H1 (cell line): ENCODE data around the gene BCAS1. TPM values are rescaled to one million over a fixed set of nuclear protein-coding genes. Genes with fewer than 3 reads are reported as not detected.

ENCODE experiments used
- CTCF ChIA-PET: fragments of 300-600 bp; sonication (Branson Sonifier 250); formaldehyde crosslinking; loops from one replicate; lab custom pipeline; 2021; ENCODE audit not compliant: partially characterized antibody; lab: Charles Lee
- POLR2A ChIA-PET: fragments of 300-600 bp; sonication (Branson Sonifier 250); formaldehyde crosslinking; loops from one replicate; lab custom pipeline; 2021; ENCODE audit warnings: inconsistent platforms; ENCODE audit not compliant: partially characterized antibody; lab: Charles Lee
- DNase-seq, 2 experiments: peaks; one replicate each; pipeline versions ENCODE4 v3.0.0 to v3.0.0-alpha.2; 2010 to 2022; ENCODE audit warnings: low spot score in 2 of 2, low read depth in 1 of 2, mixed read lengths in 1 of 2
- FAIRE-seq: peaks from 2 replicates; lab custom pipeline; 2011; peaks lifted over from hg19 to GRCh38; lab: Jason Lieb, UNC
- H2AFZ ChIP-seq: 2 replicates; pipeline ENCODE4 v1.8.1; 2012; ENCODE audit warnings: low read length, inconsistent platforms
- H2AK5ac ChIP-seq: 2 replicates; pipeline ENCODE4 v1.6.1; 2013; ENCODE audit warnings: low read depth, low read length
- H2BK120ac ChIP-seq: replicated peaks from 2 replicates; pipeline ENCODE3; 2013; ENCODE audit warnings: low read depth, low read length, inconsistent platforms
- H2BK12ac ChIP-seq: 2 replicates; pipeline ENCODE4 v1.6.1; 2013; ENCODE audit warnings: low read depth, low read length
- H2BK15ac ChIP-seq: 2 replicates; pipeline ENCODE4 v1.6.1; 2013; ENCODE audit warnings: low read length
- H2BK20ac ChIP-seq: 2 replicates; pipeline ENCODE4 v1.6.1; 2013; ENCODE audit warnings: low read length
- H2BK5ac ChIP-seq: 2 replicates; pipeline ENCODE4 v1.6.1; 2013; ENCODE audit warnings: low read depth, low read length
- H3K14ac ChIP-seq: 2 replicates; pipeline ENCODE4 v1.6.1; 2013; ENCODE audit warnings: inconsistent platforms; ENCODE audit not compliant: insufficient read length
- H3K18ac ChIP-seq: 2 replicates; pipeline ENCODE4 v1.6.1; 2013; ENCODE audit warnings: low read length; ENCODE audit errors: extremely low read depth
- H3K23ac ChIP-seq: 2 replicates; pipeline ENCODE4 v1.6.1; 2013; ENCODE audit warnings: inconsistent platforms; ENCODE audit not compliant: insufficient read length
- H3K23me2 ChIP-seq: 2 replicates; pipeline ENCODE4 v1.6.1; 2013; ENCODE audit warnings: low read depth, low read length
- H3K27ac ChIP-seq: 2 replicates; pipeline ENCODE4 v1.6.1; 2011; ENCODE audit warnings: low read depth, low read length, inconsistent platforms
- H3K27me3 ChIP-seq, 4 experiments: replicated peaks in 1 of 4; 1 replicate in 1 of 4; 2 replicates in 3 of 4; pipeline versions ENCODE4 v1.6.1 to v1.8.1; 2011 to 2013; ENCODE audit warnings: low read length in 3 of 4, mild to moderate bottlenecking in 3 of 4, inconsistent platforms in 2 of 4, mixed read lengths in 2 of 4, moderate library complexity in 1 of 4; ENCODE audit not compliant: control insufficient read depth in 3 of 4, insufficient read depth in 3 of 4; ENCODE audit errors: extremely low read depth in 1 of 4
- H3K36me3 ChIP-seq, 4 experiments: 2 replicates each; pipeline versions ENCODE4 v1.6.1 to v1.8.1; 2011 to 2013; ENCODE audit warnings: mild to moderate bottlenecking in 4 of 4, low read length in 3 of 4, moderate library complexity in 2 of 4, control low read depth in 1 of 4, inconsistent platforms in 1 of 4; ENCODE audit not compliant: insufficient read depth in 4 of 4, control insufficient read depth in 2 of 4
- H3K4ac ChIP-seq: replicated peaks from 2 replicates; pipeline ENCODE3; 2013; ENCODE audit warnings: low read length, low read depth, mixed read lengths, inconsistent platforms; ENCODE audit not compliant: insufficient read length
- H3K4me1 ChIP-seq, 4 experiments: replicated peaks in 1 of 4; 1 replicate in 1 of 4; 2 replicates in 3 of 4; pipeline versions ENCODE4 v1.6.1 to v1.8.1; 2011 to 2013; ENCODE audit warnings: low read length in 3 of 4, inconsistent platforms in 2 of 4, mixed read lengths in 1 of 4; ENCODE audit not compliant: insufficient read depth in 4 of 4, control insufficient read depth in 3 of 4
- H3K4me2 ChIP-seq, 2 experiments: 2 replicates each; pipeline versions ENCODE4 v1.6.1 to v1.8.1; 2011 to 2013; ENCODE audit warnings: low read depth in 2 of 2, low read length in 2 of 2, control low read depth in 1 of 2, inconsistent platforms in 1 of 2, mild to moderate bottlenecking in 1 of 2; ENCODE audit not compliant: insufficient read depth in 1 of 2
- H3K4me3 ChIP-seq, 4 experiments: fragments of 200-600, 300-600 bp in 1 of 4; sonication (generic), shearing (Covaris generic), sonication (Bioruptor Twin) in 1 of 4; 2 replicates each; pipeline versions ENCODE4 v1.5.1 to v1.8.1; 2011 to 2016; ENCODE audit warnings: low read length in 4 of 4, low read depth in 3 of 4, control low read depth in 2 of 4, inconsistent platforms in 2 of 4, mild to moderate bottlenecking in 2 of 4, mixed read lengths in 1 of 4, moderate library complexity in 1 of 4; ENCODE audit not compliant: insufficient read depth in 2 of 4; ENCODE audit errors: extremely low read depth in 1 of 4
- H3K56ac ChIP-seq: replicated peaks from 2 replicates; pipeline ENCODE3; 2013; ENCODE audit warnings: low read depth, mild to moderate bottlenecking, mixed read lengths, low read length, inconsistent platforms; ENCODE audit not compliant: insufficient read length
- H3K79me1 ChIP-seq: 2 replicates; pipeline ENCODE4 v1.6.1; 2013; ENCODE audit warnings: low read depth, low read length, control low read depth
- H3K79me2 ChIP-seq, 2 experiments: 2 replicates each; pipeline versions ENCODE4 v1.6.1 to v1.8.1; 2012 to 2013; ENCODE audit warnings: low read length in 2 of 2, mild to moderate bottlenecking in 2 of 2, inconsistent platforms in 1 of 2; ENCODE audit not compliant: insufficient read depth in 2 of 2, control insufficient read depth in 1 of 2
- H3K9ac ChIP-seq, 4 experiments: replicated peaks in 1 of 4; 1 replicate in 1 of 4; 2 replicates in 3 of 4; pipeline versions ENCODE4 v1.6.1 to v1.8.1; 2011 to 2013; ENCODE audit warnings: low read depth in 3 of 4, low read length in 3 of 4, control low read depth in 2 of 4, mild to moderate bottlenecking in 2 of 4, moderate library complexity in 2 of 4, inconsistent platforms in 1 of 4; ENCODE audit errors: extremely low read depth in 1 of 4
- H3K9me3 ChIP-seq, 2 experiments: 2 replicates each; pipeline versions ENCODE4 v1.6.1 to v1.8.1; 2012 to 2013; ENCODE audit warnings: mild to moderate bottlenecking in 2 of 2, moderate library complexity in 2 of 2, control low read depth in 1 of 2, inconsistent platforms in 1 of 2, low read depth in 1 of 2, low read length in 1 of 2, mixed read lengths in 1 of 2; ENCODE audit not compliant: insufficient read depth in 2 of 2
- H4K20me1 ChIP-seq, 2 experiments: replicated peaks in 1 of 2; 2 replicates each; pipeline versions ENCODE3 to v1.8.1; 2011 to 2013; ENCODE audit warnings: inconsistent platforms in 2 of 2, low read length in 2 of 2, mild to moderate bottlenecking in 1 of 2; ENCODE audit not compliant: insufficient read depth in 2 of 2, control insufficient read depth in 1 of 2
- H4K5ac ChIP-seq: 2 replicates; pipeline ENCODE4 v1.6.1; 2013; ENCODE audit warnings: low read length, low read depth, mixed read lengths, inconsistent platforms; ENCODE audit not compliant: insufficient read length
- H4K8ac ChIP-seq: 2 replicates; pipeline ENCODE4 v1.8.0; 2013; ENCODE audit warnings: mild to moderate bottlenecking, moderate library complexity, low read length, inconsistent platforms; ENCODE audit not compliant: insufficient read depth; ENCODE audit errors: extremely low read depth
- H4K91ac ChIP-seq: replicated peaks from 2 replicates; pipeline ENCODE3; 2013; ENCODE audit warnings: low read length, mixed read lengths, inconsistent platforms; ENCODE audit not compliant: insufficient read length
- GTF2F1 ChIP-seq: IDR thresholded peaks from 2 replicates; pipeline ENCODE4 v1.6.1; 2012; ENCODE audit warnings: low read depth, low read length, improper control_type of control experiment, borderline replicate concordance
- JUN ChIP-seq: IDR thresholded peaks from 2 replicates; pipeline ENCODE4 v1.6.1; 2011; ENCODE audit warnings: low read depth, mild to moderate bottlenecking, improper control_type of control experiment, low read length
- SIX5 ChIP-seq: IDR thresholded peaks from 2 replicates; pipeline ENCODE4 v1.6.1; 2011; ENCODE audit warnings: mild to moderate bottlenecking, low read depth, low read length
- SP1 ChIP-seq: IDR thresholded peaks from 2 replicates; pipeline ENCODE4 v1.6.1; 2011; ENCODE audit warnings: low read depth, low read length
- WGBS, 2 experiments: shearing (Covaris generic) in 1 of 2; methylation state at CpG; one replicate each; pipeline versions ENCODE4 v1.1.6 to v1.1.7; 2013 to 2015; ENCODE audit warnings: low lambda C conversion rate in 2 of 2, mixed read lengths in 2 of 2, inconsistent platforms in 1 of 2, low coverage in 1 of 2, missing lambda C conversion rate in 1 of 2; ENCODE audit not compliant: insufficient replicate concordance in 2 of 2, insufficient coverage in 1 of 2, insufficient read length in 1 of 2; ENCODE audit errors: extremely low coverage in 1 of 2, missing lambda C conversion rate in 1 of 2; 5-methylcytosine and 5-hydroxymethylcytosine counted together
- polyA plus RNA-seq, 7 experiments: library from polyadenylated mRNA; depleted of rRNA in 3 of 7; stranded (reverse) in 5 of 7; unstranded in 2 of 7; fragments of >200 nt in 5 of 7; fragments of 200-250 nt in 2 of 7; gene quantifications; 1 replicate in 5 of 7; 2 replicates in 1 of 7; 4 replicates in 1 of 7; pipeline versions ENCODE4 v1.2.1 to v1.2.3, GENCODE V29; 2011 to 2013; ENCODE audit warnings: missing spikeins in 2 of 7, mixed read lengths in 2 of 7
- total RNA-seq: library from RNA; stranded (reverse); fragmentation: NEBNext Ultra II Directional; extraction: Animal tissue kit (Norgen Biotek cat#: 25700); gene quantifications from 2 replicates; pipeline ENCODE4 v1.2.1, GENCODE V29; 2021

The BCAS1 gene
- total and polyA plus RNA-seq, 2 of the 8 experiments (the other 6 are each of a cell fraction or from before 2014, with no cell fraction given), result 0.06 to 0.19 TPM

- FAIRE-seq (no peak), DNase-seq (no peak)
- WGBS, 2 experiments, result 81% methylated on average over 3 of the region's 3 CpGs; no CpG with 5 or more reads in 1 of the 2 experiments
- no peak overlapping the region for H2BK20ac ChIP-seq
- no peak overlapping the region for H2BK5ac ChIP-seq
- ChIA-PET CTCF (no interaction called here), POLR2A (no interaction called here)
- H3K4ac ChIP-seq, result no peak overlapping the region
- H3K18ac ChIP-seq, result no peak overlapping the region
- no peaks in the 10 kb centered on the region for H3K79me2 ChIP-seq
- H4K20me1 ChIP-seq, result no peaks in the 10 kb centered on the region
- no peaks in the 10 kb centered on the region for H3K9me3 ChIP-seq
- no peak overlapping the region for H2BK120ac ChIP-seq
- no peak overlapping the region for H3K56ac ChIP-seq
- H4K91ac ChIP-seq, result no peak overlapping the region
- no peaks in the 10 kb centered on the region for H3K27me3 ChIP-seq
- H2BK15ac ChIP-seq, result no peak overlapping the region
- H4K5ac ChIP-seq, result no peak overlapping the region
- no peak overlapping the region for H4K8ac ChIP-seq
- H2AFZ ChIP-seq, result no peak overlapping the region
- no peaks in the 10 kb centered on the region for H3K36me3 ChIP-seq
- H3K9ac ChIP-seq, result no peak overlapping the region
- TF ChIP-seq GTF2F1 (no peak), SP1 (no peak), SIX5 (no peak), JUN (no peak)
- no peak overlapping the region for H2AK5ac ChIP-seq
- H3K23ac ChIP-seq, result no peak overlapping the region
- no peak overlapping the region for H2BK12ac ChIP-seq
- H3K4me3 ChIP-seq, result no peak overlapping the region
- H3K14ac ChIP-seq, result no peak overlapping the region
- no peaks in the 10 kb centered on the region; the same call in 1 of the 2 replicates for H3K23me2 ChIP-seq
- H3K4me2 ChIP-seq, result no peak overlapping the region
- H3K4me1 ChIP-seq, result no peaks in the 10 kb centered on the region
- H3K27ac ChIP-seq, result no peak overlapping the region
- no peaks in the 10 kb centered on the region for H3K79me1 ChIP-seq
Observed at GRCh38 chr20:54040531-54040930, 29.9 kb downstream of the BCAS1 start.
